HG02981 (cell line): ENCODE results near the gene ACSM5.

ENCODE experiments used
- ATAC-seq: cut with Tn5 transposase; IDR thresholded peaks from one replicate; pipeline ENCODE4 v1.9.1; 2021; ENCODE audit warnings: mild to moderate bottlenecking, moderate library complexity; ENCODE audit not compliant: unreplicated experiment

Gene ACSM5, protein sequence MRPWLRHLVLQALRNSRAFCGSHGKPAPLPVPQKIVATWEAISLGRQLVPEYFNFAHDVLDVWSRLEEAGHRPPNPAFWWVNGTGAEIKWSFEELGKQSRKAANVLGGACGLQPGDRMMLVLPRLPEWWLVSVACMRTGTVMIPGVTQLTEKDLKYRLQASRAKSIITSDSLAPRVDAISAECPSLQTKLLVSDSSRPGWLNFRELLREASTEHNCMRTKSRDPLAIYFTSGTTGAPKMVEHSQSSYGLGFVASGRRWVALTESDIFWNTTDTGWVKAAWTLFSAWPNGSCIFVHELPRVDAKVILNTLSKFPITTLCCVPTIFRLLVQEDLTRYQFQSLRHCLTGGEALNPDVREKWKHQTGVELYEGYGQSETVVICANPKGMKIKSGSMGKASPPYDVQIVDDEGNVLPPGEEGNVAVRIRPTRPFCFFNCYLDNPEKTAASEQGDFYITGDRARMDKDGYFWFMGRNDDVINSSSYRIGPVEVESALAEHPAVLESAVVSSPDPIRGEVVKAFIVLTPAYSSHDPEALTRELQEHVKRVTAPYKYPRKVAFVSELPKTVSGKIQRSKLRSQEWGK

DNA sequence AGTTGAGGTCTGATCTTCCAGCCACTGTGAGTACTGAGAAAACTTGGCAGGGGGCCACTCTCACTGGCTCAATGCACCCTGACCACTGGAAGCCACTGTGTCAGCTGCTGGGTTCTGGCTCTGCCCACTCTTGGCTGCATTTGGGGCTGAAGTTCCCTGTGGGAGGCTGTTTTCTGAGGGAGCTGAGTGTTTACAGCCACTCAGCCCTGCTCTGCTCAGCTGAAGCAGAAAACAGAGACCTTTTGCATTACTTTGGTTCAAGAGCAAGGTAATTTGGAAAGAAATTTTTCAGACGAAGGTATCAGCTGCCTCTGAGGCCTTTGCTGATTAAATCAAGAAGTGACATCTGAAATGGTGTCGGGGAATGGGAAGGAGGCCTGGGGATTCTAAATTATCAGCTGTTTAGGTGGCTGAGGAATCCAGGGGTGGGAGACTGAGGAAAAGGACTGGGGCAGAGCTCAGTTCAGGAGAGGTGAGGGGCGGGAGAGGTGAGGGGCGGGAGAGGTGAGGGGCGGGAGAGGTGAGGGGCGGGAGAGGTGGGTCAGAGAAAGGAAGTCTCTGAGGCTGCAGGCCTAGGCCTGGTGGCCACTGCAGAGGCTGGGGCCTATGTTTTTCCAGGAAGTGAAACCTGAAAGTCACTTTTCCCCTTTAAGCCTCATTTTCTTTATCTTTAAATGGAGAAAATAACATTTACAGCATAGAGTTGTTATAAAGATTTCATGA is at the start of gene ACSM5:
ACSM5 (plus strand) TSS at position 137 of the 723 bp plus-strand sequence. CDS start 1,951 bp downstream, outside the sequence.
- ATAC-seq: peak; percentile 37

DNA sequence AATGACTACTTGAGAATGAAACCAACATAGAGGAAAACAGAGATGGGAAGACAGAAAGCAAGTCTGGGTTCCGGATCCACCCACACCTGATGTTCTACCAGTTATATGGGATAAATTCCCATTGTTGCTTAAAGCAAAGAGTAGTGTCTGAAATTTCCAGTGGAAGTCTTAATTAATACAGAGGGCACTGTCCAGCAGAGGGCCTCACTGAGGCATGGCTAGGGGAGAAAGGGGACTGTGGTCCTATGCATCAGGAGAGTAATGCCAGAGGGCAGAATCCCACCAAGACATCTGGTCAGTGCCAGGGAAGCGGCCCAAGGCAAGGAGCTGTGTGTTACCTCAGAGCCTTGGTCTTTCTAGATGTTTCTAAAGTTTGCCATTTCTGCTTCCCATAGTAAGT is 49.3 kb upstream of the ACSM5 start:
- no peak for ATAC-seq

DNA sequence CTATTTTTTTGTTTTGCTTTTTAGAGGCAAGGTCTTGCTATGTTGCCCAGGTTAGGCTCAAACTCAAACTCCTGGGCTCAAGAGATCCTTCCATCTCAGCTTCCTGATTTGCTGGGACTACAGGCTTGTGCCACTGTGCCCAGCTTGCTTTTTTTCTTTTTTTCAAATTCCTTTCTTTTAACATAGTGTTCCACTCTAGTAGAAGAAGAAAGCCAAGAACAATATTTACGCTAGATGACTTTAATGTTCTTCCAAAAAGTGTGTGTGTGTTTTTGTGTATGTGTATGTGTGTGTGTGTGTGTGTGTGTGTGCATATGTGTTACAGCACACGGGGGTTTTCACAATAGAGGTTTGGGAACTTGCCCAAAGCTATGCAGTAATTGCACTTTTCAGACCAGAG is 46.1 kb upstream of the ACSM5 start:
- no peak for ATAC-seq

DNA sequence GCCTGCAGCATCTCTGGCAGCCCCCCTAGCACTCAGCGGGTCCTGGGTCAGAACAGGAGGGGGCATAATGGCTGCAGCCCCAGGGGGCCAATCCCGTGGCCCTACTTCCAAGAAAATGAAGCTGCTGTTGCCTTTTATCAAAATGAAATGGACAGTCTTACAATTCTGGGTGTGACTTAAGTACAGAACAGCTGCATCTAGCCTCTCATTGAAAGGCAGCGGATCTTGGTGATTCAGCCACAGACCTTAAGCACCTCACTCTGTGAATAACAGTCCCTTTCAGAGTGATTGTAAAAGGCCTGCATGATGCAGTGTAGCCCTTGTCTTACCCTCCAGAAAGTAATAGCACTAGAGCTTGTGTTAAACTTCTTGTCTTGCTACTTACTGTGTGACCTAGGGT is 45.3 kb upstream of the ACSM5 start:
- ATAC-seq: no peak

DNA sequence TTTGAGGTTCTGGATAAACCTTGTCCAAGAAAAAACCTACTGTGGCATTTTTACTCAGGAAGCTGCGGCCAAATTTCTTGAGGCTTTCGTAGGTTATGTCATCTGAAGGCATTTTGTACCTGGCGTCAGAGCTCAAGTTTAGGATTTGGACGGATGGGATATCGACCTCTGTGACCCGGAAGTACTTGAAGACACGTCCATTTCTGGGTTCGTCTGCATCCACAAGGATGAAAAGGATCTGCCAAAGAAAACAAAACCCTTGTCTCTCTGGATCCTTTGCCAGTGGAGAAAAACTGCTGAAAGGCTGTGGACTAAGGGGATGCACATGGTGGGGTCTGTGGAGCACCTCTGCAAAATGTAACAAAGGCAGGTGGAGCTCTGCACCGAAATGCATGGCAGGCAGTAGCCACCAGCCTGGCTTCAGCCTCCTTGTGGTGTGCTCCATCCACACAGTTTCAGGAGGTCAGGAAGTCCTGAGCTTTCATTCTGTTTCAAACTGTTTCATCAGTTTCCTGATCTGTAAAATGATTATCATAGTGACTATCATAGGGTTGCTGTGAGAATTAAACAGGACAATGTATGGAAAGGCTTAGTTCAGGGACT is 39.8 kb upstream of the ACSM5 start:
- ATAC-seq: no peak

DNA sequence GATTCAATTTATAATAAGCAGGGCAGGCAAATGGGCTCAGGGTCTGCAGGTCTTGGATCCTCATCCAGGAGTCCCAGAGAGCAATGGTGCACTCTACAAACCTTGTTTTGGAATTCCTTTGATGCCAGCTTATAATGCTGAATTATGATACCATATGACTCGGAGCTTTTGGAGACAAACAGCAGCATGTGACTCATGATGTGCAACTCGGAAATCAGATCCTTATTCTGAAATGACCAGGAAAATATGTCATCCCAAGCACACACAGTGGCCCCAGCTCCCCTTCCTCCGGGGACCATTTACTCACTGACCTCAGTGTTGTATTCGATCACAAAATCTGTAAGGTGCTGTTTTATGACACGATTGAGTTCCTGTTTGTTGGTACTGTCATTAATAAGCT is 36.6 kb upstream of the ACSM5 start:
- no peak for ATAC-seq

DNA sequence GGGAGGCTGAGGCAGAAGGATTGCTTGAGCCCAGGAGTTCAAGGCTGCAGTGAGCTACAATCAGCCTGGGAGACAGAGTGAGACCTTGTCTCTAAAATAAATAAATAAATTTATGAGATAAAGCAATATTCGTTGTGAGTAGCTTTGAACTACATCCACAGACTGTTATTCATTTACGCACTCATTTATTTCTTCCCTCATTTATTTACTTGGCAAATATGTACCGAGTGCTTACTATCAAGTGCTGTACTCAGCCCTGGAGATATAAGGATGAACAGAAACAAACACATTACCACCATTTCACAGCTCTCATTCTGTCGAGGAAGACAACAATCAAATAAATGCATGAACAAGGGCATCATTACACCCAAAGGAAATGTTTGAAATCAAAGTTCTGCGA is 32.2 kb upstream of the ACSM5 start:
- ATAC-seq: no peak

DNA sequence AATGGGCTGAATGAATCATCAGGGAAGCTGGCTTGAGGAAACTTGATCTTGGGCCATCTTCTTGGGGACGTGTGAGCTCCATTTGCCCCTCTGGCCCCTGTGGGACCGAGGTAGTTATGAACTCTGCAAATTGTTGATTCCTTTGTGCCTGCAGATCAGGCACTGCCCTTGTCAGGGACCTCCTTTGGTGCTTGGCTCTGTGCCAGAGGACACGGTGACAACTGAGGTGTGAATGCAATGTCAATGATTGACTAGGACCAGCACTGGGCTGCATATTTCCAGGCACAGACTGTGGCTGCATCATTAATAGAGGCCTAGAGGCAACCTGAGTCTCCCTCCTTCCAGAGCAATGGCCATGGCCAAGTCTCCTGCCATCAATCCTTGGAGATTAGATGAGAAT is 28.6 kb upstream of the ACSM5 start:
- no peak for ATAC-seq

DNA sequence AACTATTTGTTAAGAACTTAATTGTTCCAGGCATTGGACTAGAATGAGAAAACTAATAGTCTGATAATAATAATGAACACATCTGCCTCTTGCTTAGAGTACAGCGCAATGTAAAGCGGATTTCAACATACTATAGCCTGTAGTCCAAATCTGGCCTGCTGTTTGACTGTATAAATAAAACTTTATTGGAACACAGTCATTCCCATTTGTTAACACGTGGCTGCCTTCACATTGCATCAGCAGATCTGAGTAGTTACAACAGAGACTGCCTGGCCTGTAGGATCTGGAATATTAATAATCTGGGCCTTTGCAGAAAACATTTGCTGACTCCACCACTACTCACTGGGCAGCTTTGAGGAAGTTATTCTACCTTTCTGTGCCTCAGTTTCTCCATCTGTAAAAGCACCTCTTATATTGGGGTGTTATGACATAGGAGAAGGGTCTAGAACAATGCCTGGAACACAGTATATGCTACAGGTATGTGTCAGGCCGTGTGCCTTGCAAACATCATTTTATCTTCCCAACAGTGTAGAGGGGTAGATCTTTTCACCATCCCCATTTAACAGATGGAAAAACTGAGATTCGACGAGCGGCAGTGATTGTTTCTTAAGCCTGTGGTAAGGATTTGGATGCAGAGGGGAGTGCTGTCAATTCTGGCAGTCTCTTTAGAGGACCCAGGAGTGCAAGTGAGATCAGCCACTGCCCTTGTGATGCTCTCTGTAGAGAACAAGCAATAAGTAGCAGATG is 27.0 kb upstream of the ACSM5 start:
- no peak for ATAC-seq

DNA sequence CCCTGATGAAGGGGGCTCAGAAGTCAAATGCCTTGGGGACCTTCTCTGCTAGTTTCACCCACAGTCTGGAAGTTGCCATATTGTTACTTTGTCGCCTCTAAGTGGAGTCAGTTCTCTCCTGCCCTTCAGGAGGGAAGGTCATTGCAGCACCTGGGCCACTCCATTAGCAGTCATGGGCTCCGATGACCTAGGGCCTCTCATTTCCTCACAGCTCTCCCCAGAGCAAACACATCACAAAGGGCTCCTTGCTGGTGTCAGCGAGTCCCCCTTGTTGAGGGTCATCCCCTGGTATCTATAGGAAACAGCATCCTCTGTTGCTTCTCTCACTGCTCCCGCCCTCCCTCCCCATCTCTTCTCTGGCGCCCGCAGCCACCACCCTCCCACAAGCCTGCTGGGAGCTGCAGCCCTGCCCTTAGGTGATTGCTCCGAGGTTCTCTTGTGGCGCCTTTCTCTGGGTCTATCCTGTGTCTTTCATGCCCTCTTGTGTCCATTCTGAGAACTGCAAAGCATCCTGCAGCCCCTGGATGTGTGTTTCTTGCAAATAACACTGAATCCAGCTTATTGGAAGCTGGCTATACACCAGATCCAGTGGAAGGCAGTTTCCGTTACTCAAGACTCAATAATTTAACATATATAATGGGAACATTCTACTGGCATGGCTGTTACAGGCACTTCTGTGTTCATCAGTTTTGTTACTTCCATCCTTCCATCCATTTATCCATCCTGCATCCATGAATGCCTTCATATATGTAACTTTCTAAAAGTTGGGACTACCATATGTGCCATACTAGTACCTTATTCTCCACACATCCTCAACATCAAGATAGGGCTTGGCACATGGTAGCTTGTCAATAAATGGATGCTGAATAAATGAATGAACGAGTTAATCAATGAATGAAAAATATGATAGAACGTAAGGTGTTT is 26.0 kb upstream of the ACSM5 start:
- ATAC-seq: peak; percentile 50

DNA sequence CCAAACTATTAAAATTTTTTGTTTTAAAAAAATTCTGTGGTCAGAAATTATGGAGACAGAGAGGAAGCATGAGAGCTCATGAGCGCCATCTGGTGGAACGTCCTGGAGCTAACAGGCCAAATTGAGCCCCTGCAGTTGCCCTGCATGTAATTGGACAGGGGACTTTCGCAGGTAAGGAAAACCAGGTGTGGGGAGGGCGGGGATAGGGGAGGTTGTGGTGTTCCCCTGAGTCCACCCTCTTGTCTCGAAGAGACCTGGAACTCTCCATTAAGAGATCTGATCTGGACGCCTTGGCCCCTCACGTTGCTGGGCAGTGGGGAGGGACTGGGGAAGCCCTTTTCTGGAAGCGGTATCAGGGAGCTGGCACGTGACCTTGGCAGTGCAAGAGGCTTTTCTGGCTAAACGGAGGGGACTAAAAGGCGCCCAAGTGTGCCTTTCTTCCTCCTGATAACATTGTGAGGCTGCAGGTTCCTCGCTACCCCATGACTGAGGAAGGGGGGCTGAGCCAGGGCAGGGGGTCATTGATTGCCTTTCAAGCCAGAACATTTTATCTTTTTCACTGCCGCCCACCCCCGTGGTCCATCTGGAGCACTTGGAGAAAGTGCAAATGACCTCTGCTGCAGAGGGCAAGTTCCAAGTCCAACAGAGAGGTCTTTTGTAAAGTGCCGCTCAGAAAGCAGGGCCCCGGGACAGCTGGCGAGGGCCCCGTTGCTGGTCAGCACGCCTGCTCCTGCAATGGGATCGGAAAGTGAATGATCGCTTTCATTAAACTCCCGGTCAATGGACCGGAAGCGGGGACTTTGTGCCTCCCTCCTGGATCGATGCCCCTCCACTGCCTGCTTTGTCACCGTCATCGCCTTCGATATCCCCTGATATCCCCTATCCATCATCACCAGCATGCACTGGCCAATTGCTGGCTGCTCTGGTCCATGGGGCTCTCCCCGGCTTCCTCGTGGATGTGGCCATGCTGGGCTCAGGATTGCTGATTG is 23.2 kb upstream of the ACSM5 start:
- no peak for ATAC-seq

DNA sequence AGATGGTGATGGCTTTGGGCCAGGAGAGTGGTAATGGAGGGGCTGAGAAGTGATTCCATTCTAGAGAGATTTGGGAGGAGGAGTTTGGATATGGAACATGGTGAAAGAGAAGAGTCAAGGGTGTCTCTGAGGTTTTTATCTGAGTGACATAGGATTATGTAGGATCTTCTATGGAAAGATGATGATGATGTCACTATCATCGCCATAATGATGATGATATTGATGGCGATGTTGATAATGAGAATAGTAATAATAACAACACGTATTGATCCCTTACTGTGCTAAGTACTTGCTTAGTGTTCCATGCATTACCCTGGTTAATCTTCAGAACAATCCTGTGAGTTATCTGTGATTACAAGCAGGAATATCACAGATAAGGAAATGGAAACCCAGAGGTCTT is 21.4 kb upstream of the ACSM5 start:
- ATAC-seq: no peak

DNA sequence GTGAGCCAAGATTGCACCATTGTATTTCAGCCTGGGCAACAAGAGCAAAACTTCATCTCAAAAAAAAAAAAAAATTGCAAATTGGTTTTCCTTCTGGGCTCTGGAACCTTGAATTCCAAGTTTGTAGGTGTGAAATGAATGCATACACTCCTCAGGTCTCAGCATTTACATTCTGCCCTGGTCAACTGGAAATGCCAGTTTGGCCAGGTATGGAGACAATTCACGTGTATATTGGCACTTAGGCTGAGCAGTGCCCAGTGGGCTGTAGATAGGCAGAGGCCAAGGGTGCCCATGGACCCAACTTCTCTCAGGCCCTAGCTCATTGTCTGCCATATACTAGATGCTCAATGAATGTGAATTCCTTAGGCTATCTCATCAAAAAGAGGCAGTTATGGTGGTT is 20.5 kb upstream of the ACSM5 start:
- no peak for ATAC-seq

DNA sequence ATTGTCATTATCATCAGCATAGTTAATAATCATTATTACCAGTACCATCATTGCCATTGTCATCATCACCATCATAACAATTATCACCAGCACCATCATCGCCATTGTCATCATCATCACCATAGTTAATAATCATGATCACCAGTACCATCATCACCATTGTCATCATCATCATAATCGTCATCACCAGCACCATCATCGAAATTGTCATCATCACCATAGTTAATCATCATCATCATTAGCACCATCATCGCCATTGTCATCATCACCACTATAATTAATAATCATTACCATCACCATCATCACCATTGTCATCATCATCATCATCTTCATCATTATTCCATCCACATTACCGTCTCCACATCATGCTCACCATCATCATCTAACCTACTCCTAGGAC is 18.3 kb upstream of the ACSM5 start:
- no peak for ATAC-seq

DNA sequence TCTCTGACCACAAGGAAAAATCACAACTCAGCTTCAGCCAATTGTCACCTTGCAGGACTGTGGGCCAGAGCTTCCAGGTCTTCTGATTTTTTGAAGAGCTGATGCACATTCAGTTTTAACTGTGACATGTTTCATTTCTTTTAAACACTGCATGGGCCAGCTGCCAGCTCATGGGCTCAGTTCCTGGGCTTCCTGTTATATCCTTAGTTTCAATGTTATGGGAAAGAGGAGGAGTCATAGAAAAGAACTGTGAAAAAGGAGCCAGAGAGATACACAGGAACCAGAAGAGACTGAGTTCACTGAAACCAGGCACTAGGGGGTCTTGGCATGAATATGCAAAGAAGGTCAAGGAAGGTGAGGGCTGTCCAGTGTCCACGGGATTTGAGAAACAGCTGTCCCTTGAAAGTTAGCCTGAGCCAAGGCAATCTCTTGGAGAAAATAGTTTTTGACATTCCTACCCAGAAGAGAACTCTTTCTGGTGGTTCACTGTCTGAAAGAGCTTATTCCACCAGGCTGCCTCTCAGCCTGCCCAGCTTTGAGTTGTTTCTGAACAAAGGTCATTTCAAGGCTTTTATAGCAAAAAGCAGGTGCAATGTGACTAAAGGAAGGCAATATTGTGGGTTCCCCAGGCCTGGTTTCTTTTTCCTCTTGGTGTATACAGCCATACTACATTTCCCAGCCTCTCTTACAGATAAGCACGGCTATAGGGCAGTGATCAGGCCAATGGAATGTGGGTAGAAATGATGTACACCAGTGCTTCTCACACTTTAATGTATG is 15.3 kb upstream of the ACSM5 start:
- no peak for ATAC-seq

DNA sequence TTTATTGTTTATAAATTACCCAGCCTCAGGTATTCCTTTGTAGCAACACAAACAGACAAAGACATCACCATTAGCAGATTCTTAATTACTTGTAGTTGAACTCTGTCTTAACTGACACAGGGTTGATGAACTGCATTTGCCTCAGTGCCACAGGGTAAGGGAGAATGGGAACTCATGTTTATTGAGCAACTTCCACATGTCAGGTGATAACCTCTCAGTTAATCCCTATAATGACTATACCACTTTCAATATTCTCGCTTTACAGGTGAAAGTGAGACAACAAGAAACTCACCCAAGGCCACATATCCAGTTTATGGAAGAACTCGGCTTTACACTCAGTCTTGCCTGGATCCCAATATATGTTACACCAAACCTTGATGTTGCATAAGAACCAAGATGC is 13.4 kb upstream of the ACSM5 start:
- no peak for ATAC-seq

DNA sequence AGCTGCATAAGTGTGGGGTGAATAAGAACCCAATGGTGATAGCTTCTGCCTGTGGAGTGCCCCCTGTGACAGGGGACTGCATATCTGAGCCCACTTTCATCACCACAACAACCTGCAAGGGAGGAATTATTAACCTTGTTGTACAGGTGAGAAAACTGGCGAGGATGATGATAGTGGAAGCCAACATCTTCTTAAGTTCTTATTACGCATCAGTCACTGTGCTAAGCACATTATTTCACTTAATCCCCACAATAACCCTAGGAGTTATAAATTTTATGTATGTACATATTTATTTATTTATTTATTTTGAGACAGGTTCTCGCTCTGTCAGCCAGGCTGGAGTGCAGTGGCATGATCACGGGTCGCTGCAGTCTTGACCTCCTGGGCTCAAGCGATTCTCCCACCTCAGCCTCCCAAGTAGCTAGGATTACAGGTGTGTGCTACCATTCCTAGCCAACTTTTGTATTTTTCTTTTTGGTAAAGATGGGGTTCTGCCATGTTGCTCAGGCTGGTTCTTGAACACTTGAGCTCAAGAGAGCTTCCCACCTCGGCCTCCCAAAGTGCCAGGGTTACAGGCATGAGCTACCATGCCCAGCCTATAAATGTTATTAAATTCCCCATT is 12.4 kb upstream of the ACSM5 start:
- ATAC-seq: no peak
